Vagina (tissue), 2 donors: ENCODE results near the gene SMIM29.

Source experiments
- POLR2A ChIP-seq, 2 donors: fragments of 450-650 bp; IDR thresholded peaks; one replicate each; pipeline ENCODE4 v1.6.1; 2017; ENCODE audit warnings: antibody characterized with exemption in 2 of 2, mild to moderate bottlenecking in 2 of 2, moderate library complexity in 2 of 2
- POLR2AphosphoS5 ChIP-seq, 2 donors: sonication (generic); formaldehyde crosslinking; IDR thresholded peaks; one replicate each; pipeline ENCODE4 v1.9.0; 2017; ENCODE audit warnings: antibody characterized with exemption in 2 of 2, mild to moderate bottlenecking in 2 of 2, low read depth in 1 of 2; ENCODE audit not compliant: insufficient read depth in 1 of 2
- TF ChIP-seq, protein P1 (sequence below), 3 experiments: fragments of 450-650 bp in 2 of 3; fragments of 200-600 bp in 1 of 3; sonication (generic) in 1 of 3; IDR thresholded peaks; one replicate each; pipeline ENCODE4 v1.5.1; 2017 to 2019; ENCODE audit warnings: antibody characterized with exemption in 3 of 3, mild to moderate bottlenecking in 2 of 3, moderate library complexity in 2 of 3

DNA sequence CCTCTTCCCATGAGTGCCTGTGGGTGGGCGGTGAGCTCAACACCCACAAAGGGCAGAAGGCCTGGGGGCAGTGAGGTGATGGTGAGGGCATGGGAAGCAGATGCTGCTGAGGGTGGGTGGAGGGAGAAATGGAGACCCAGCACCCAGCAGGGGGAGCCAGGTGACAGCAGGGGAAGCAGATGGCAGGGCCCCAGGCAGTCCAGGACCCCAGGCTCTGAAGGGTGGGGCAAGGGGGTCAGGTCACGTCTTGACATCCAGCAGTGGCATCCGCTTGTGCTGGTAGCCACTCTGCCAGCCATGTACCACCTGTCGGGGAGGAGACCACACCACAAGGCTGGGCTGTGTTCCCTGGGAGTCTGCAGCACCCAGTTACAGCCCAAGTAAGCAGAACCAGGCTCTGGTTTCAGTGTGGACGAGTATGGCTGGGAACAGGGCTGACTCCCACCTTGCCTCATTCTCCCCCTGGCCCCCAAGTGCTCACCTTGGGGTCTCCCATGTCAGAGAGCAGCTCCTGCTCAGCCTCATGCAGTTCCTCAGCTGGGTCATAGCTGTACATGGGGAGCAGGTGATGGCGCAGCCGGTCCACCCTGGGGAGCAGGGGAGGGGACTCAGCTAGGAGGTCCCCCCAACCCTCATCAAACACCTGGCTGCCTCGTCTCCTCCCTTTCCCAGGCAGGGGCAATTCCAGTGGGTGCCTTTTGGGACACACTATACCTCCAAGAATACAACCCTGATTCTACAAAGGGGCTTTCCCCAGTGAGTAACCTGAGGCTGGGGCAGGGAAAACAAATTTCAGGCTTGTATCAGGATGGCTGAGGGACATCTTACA is 2.0 kb downstream of the SMIM29 start:
- no peak for TF ChIP-seq POLR2A (IDR thresholded peaks at IDR 0.05)
- TF ChIP-seq, protein P1, sequence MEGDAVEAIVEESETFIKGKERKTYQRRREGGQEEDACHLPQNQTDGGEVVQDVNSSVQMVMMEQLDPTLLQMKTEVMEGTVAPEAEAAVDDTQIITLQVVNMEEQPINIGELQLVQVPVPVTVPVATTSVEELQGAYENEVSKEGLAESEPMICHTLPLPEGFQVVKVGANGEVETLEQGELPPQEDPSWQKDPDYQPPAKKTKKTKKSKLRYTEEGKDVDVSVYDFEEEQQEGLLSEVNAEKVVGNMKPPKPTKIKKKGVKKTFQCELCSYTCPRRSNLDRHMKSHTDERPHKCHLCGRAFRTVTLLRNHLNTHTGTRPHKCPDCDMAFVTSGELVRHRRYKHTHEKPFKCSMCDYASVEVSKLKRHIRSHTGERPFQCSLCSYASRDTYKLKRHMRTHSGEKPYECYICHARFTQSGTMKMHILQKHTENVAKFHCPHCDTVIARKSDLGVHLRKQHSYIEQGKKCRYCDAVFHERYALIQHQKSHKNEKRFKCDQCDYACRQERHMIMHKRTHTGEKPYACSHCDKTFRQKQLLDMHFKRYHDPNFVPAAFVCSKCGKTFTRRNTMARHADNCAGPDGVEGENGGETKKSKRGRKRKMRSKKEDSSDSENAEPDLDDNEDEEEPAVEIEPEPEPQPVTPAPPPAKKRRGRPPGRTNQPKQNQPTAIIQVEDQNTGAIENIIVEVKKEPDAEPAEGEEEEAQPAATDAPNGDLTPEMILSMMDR (IDR thresholded peaks at IDR 0.05): no peak
- TF ChIP-seq POLR2AphosphoS5 (IDR thresholded peaks at IDR 0.05; ENCODE audit: insufficient read depth in 1 of 2, low read depth in 1 of 2): no peak
